ENCODE data around the gene OR10G4. TPM values are rescaled to one million over a fixed set of nuclear protein-coding genes. Genes with fewer than 3 reads are reported as not detected.

Gene OR10G4
- total and polyA plus RNA-seq, 2 experiments from 2014 or later: 0.17 TPM; not detected in 1

GRCh38 chr11:124026498-124026897, 13.7 kb downstream of the OR10G4 start, which contains the start of gene OR10G8:
TSS of gene OR10G8 (plus strand) at chr11:124026798. CDS start at chr11:124029623, 2,825 bp downstream.
- H3K9me3 ChIP-seq (ENCODE audit: low read depth): no peaks in the 10 kb centered on the region
- no peaks in the 10 kb centered on the region for H3K4me1 ChIP-seq (ENCODE audit: insufficient read depth)
- H4K20me1 ChIP-seq (ENCODE audit: insufficient read depth, poor library complexity, severe bottlenecking): no peaks in the 10 kb centered on the region
- no peaks in the 10 kb centered on the region for H3K9me2 ChIP-seq (replicated peaks; ENCODE audit: insufficient read depth)
- WGBS (ENCODE audit: low lambda C conversion rate, missing lambda C conversion rate): 88% methylated on average over 2 of the region's 2 CpGs
- H3K27me3 ChIP-seq: no peaks in the 10 kb centered on the region
- no peaks in the 10 kb centered on the region for H3K79me2 ChIP-seq
- DNase-seq (ENCODE audit: low spot score): no peak
- no peak within 1 kb of the TSS for H3K27ac ChIP-seq
- H3K4me3 ChIP-seq: no peak within 1 kb of the TSS
- H2AFZ ChIP-seq: no peak within 1 kb of the TSS
- H3K36me3 ChIP-seq (replicated peaks; ENCODE audit: insufficient read depth, low read depth): no peaks in the 10 kb centered on the region
- no peak within 1 kb of the TSS for H3K4me2 ChIP-seq
- no peak for TF ChIP-seq CTCF (IDR thresholded peaks at IDR 0.05; ENCODE audit: poor library complexity)
- no peak for TF ChIP-seq EZH2 (IDR thresholded peaks at IDR 0.05; ENCODE audit: borderline replicate concordance)
- TF ChIP-seq EZH2phosphoT487 (IDR thresholded peaks at IDR 0.05; ENCODE audit: low read depth, severe bottlenecking, unreplicated experiment): no peak

GRCh38 chr11:124036666-124037065, 23.9 kb downstream of the OR10G4 start:
- no peak for TF ChIP-seq EZH2phosphoT487 (IDR thresholded peaks at IDR 0.05; ENCODE audit: low read depth, severe bottlenecking, unreplicated experiment)
- no peak for TF ChIP-seq EZH2 (IDR thresholded peaks at IDR 0.05; ENCODE audit: borderline replicate concordance)
- no peak for TF ChIP-seq CTCF (IDR thresholded peaks at IDR 0.05; ENCODE audit: poor library complexity)
- H3K27ac ChIP-seq: no peak overlapping the region
- no peaks in the 10 kb centered on the region for H3K27me3 ChIP-seq
- no peak overlapping the region for H2AFZ ChIP-seq
- H3K9me2 ChIP-seq (replicated peaks; ENCODE audit: insufficient read depth): no peaks in the 10 kb centered on the region
- H3K36me3 ChIP-seq (replicated peaks; ENCODE audit: insufficient read depth, low read depth): no peaks in the 10 kb centered on the region
- H3K79me2 ChIP-seq: no peaks in the 10 kb centered on the region
- no peak overlapping the region for H3K4me2 ChIP-seq
- H3K4me1 ChIP-seq (ENCODE audit: insufficient read depth): no peaks in the 10 kb centered on the region
- no peaks in the 10 kb centered on the region for H3K9me3 ChIP-seq (ENCODE audit: low read depth)
- no peak for DNase-seq (ENCODE audit: low spot score)
- no peak overlapping the region for H3K4me3 ChIP-seq
- WGBS (ENCODE audit: low lambda C conversion rate, missing lambda C conversion rate): 88% methylated on average over 1 of the region's 1 CpG
- H4K20me1 ChIP-seq (ENCODE audit: insufficient read depth, poor library complexity, severe bottlenecking): no peaks in the 10 kb centered on the region

GRCh38 chr11:124039557-124039956, 26.8 kb downstream of the OR10G4 start:
- Histone ChIP-seq H3K79me2 (no peaks in the 10 kb centered on the region), H3K9me3 (ENCODE audit: low read depth) (no peaks in the 10 kb centered on the region), H3K4me3 (no peak overlapping the region), H3K36me3 (replicated peaks; ENCODE audit: insufficient read depth, low read depth) (no peaks in the 10 kb centered on the region), H2AFZ (no peak overlapping the region), H3K27me3 (no peaks in the 10 kb centered on the region), H3K4me1 (ENCODE audit: insufficient read depth) (no peaks in the 10 kb centered on the region), H3K27ac (no peak overlapping the region), H4K20me1 (ENCODE audit: insufficient read depth, poor library complexity, severe bottlenecking) (no peaks in the 10 kb centered on the region), H3K9me2 (replicated peaks; ENCODE audit: insufficient read depth) (no peaks in the 10 kb centered on the region), H3K4me2 (no peak overlapping the region)
- TF ChIP-seq EZH2 (IDR thresholded peaks at IDR 0.05; ENCODE audit: borderline replicate concordance): no peak
- TF ChIP-seq EZH2phosphoT487 (IDR thresholded peaks at IDR 0.05; ENCODE audit: low read depth, severe bottlenecking, unreplicated experiment): no peak
- no peak for TF ChIP-seq CTCF (IDR thresholded peaks at IDR 0.05; ENCODE audit: poor library complexity)
- WGBS (ENCODE audit: low lambda C conversion rate, missing lambda C conversion rate): 83% methylated on average over 8 of the region's 9 CpGs
- no peak for DNase-seq (ENCODE audit: low spot score)

GRCh38 chr11:124041254-124041653, 28.5 kb downstream of the OR10G4 start, which contains the start of gene OR10G7:
TSS of gene OR10G7 (minus strand) at chr11:124041325. CDS start at chr11:124039001, 2,324 bp downstream.
- DNase-seq (ENCODE audit: low spot score): peak; percentile 4
- H3K27me3 ChIP-seq: no peaks in the 10 kb centered on the region
- H2AFZ ChIP-seq: no peak within 1 kb of the TSS
- H3K4me2 ChIP-seq: no peak within 1 kb of the TSS
- no peaks in the 10 kb centered on the region for H3K79me2 ChIP-seq
- no peak within 1 kb of the TSS for H3K27ac ChIP-seq
- no peaks in the 10 kb centered on the region for H3K9me2 ChIP-seq (replicated peaks; ENCODE audit: insufficient read depth)
- H3K9me3 ChIP-seq (ENCODE audit: low read depth): no peaks in the 10 kb centered on the region
- no peaks in the 10 kb centered on the region for H4K20me1 ChIP-seq (ENCODE audit: insufficient read depth, poor library complexity, severe bottlenecking)
- H3K4me3 ChIP-seq: no peak within 1 kb of the TSS
- H3K36me3 ChIP-seq (replicated peaks; ENCODE audit: insufficient read depth, low read depth): no peaks in the 10 kb centered on the region
- H3K4me1 ChIP-seq (ENCODE audit: insufficient read depth): no peaks in the 10 kb centered on the region
- TF ChIP-seq EZH2 (IDR thresholded peaks at IDR 0.05; ENCODE audit: borderline replicate concordance) (no peak), EZH2phosphoT487 (IDR thresholded peaks at IDR 0.05; ENCODE audit: low read depth, severe bottlenecking, unreplicated experiment) (no peak), CTCF (IDR thresholded peaks at IDR 0.05; ENCODE audit: poor library complexity) (no peak)
- 12% methylated on average over 1 of the region's 1 CpG for WGBS (ENCODE audit: low lambda C conversion rate, missing lambda C conversion rate)

All from hepatocyte (in vitro differentiated cells).